ENCODE results near the gene HOXD13.

HOXD13 gene

DNA sequence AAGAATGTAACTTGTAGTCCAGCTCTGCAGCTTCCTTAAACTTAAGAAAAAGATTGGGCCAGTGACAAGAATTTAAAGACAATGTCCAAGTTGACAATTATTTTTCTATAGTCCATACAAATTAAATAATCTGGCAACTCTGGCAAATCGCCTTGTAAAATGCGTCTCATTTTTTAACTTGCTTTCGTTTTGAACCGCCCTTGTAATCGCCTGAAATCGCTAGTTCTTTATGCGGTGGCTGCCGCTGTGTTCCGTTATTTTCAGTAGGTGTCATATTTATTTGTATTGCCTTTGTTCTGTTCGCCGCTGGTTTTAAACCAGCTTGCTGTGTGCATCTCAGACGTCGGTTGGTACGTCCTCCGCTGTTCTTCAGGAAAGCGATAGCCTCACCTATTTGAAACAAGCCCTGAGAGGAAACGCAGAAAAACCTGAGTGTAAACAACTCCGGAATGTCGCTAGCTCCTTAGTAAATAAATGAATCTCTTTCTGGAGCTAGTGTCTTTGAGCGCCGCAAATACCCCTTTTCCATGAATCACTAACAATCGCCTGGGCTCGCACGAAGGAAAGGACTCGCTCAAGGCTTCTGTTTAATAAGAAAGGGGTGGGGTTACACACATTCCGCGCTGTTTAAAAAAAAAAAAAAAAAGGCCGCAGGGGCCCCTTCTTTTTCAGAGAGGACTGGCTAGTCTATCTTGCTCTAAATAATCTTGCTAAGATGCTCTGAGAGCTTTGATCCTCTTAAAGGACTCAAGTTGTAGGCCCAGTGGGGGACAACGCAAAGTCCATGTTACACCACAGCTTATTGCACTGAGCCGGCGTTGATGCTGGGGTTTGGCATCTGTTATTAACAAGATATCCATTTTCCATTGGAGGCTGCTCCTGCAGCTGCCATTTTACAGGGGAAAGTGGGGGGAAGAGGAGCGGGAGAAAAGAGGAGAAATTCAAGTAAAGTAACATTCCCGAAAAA is 40.0 kb downstream of the HOXD13 start:
- DNase-seq, result peak in 1 of 2 experiments; percentile 51

DNA sequence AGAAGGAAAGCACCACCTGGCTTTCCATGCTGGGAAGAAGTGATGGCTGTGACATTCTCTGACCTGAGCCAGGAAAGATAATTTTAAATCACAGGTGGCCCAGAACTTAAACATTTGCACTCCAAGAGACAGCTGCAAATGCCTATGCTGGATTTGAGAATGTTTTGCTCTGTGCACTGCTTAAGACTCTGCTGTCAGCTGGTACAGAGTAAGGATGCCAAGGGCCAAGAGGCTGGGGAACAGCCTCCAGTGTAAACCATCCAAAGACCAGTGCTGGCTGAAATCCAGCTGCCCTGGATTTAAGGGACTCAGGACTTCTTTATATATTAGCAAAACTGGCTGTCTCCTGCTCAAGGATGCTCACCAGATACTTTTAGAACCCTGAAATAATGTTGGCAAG is 40.9 kb downstream of the HOXD13 start:
- DNase-seq, result no peak

DNA sequence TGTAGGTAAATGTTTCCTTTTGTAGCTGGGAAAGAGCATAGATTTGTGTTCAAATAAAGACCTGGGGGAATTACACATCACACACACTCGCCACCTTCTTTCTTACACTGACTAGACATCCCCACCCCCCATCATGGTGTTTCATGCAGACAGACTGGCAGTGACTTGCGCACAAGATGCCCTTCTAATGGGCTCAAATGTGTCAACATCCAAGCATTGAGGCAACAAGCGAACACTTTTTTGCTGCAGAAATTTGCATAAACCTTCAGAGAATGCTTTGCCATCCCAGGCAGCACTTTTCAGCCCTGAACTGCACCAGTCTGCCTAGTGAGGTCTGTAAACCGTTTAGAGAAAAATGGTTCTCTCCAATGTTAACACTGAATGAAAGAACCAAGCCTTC is 41.5 kb downstream of the HOXD13 start:
- DNase-seq, result no peak

DNA sequence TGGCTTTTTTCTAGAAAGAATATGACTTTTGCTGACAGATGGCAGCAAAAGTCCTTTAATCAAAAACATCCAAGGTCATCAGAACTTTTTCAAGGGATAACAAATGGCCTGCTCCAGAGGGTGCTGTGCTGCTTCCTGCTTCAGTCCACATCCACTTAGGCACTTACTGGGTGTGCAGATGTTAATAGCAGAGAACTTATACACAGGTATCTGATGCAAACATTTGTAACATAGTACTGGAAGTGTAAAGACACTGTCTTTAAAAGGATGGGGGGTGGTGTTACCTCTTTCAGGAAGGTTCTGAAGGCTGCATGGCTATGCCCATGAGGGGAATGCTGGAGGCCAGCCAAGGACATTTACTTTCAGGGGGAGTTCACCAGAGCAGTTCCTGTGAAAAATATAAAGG is 42.5 kb downstream of the HOXD13 start:
- DNase-seq, result no peak

DNA sequence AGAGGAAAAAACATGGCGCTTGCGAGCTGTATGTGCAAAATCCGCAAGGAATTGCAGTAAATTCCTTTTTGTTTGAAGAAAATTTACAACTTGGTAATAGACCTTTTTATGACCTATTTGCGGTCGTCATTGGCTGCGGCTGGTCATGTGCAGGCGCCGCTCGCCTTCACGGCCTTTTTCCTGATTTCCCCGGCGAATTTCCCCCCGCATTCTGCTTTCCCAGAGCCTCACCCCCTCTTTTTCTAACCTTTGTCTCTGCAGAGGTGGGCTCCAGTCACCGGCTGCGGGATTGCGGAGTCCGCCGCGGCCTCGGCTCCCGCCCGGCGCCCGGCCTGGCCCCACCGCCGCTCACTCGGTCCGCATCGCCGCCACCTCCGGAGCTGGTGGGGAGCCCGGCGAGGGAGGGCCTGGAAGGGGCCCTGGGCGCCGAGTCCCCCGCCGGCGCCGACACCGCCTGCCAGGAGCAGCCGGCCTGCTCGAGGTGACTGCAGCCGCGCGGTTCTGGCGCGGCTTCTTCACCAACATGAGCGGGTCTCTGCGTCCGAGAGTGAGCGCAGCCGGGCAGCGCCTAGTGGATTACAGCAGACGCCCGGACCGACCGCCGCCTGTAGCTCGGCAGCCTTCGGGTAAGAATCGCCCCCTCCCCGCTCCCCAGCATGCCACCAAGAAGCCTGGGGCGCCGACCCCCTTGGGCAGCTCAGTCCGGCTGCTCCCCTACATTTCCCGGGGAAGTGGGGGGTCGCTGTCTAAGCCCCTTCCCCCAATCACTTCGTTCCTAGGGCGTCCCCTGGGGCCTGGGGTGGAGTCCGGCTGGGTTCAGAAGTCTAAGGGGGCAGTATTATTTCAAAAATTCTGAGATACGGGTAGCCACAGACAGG is 44.1 kb downstream of the HOXD13 start:
- DNase-seq, result no peak

DNA sequence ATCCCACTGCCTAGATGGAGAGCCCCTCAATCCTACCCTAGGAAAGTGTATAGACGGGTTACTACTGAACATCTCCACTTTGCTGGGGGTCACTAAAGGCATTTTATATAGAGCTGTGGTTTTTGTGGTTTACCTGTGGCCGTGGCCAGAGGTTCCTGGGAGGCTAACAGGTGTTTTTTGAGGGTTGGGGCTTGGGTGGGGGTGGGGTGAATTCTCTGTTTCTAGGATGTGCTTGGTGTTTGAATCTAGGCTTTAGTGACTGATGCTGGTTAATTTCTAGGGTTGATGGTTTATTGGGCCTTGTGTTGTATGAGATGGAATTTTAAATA is 44.7 kb downstream of the HOXD13 start:
- no peak for DNase-seq

DNA sequence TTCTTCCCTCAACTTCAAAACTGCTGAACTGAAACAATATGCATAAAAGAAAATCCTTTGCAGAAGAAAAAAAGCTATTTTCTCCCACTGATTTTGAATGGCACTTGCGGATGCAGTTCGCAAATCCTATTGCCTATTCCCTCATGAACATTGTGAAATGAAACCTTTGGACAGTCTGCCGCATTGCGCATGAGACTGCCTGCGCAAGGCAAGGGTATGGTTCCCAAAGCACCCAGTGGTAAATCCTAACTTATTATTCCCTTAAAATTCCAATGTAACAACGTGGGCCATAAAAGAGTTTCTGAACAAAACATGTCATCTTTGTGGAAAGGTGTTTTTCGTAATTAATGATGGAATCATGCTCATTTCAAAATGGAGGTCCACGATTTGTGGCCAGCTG is 45.4 kb downstream of the HOXD13 start:
- no peak for DNase-seq

DNA sequence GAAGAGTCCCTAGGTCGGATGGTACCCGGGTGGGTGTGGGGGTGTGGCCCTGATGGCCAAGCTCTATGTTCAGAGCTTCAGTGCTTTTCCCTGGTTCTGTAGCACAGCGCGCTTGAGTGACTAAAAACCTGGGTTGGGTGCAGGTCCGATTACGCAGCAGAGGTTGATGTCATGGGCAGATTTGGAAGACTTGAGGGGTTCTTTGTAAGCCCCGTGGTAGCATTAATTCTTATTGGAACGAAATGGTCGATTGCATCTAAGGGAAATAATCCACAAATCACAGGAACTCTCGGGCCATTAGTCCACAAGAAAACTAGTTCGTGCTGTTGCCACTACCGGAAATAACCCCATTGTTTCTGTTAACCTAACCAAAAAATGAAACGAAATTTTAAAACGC is 46.0 kb downstream of the HOXD13 start:
- no peak for DNase-seq

DNA sequence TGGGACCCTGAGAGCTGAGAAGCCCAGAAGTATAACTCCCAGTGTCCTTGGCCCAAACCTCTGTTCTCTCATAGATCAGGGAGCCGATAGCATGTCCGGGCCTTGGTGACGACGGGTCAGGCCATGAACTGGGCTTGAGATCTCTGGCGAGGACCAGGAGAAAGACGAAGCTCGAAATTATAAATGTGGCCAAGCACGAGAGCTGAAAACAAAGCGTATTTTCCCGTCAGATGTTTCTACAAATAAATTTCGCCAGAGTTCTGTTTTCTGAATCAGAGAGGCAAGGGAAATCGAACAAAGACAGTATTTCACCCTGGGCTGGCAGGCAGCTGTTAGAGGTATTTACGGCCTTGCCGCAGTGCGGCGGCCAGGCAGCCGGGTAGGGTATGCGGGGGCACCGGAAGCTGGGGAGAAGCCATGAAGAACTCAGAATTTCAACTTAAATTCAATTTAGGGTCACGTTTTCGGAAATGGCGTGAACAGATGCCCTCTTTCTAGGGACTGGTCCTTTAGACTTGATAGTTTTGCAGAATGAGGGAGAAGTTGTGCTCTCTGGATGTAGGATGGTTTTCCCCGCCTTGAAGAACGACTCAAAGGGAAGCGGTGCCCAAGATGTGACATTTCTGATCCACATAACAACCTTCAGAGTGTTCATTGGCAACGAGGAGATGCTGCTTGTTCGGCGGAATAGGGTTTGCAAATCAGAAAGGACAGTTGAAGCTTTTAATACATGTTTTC is 46.6 kb downstream of the HOXD13 start:
- no peak for DNase-seq

DNA sequence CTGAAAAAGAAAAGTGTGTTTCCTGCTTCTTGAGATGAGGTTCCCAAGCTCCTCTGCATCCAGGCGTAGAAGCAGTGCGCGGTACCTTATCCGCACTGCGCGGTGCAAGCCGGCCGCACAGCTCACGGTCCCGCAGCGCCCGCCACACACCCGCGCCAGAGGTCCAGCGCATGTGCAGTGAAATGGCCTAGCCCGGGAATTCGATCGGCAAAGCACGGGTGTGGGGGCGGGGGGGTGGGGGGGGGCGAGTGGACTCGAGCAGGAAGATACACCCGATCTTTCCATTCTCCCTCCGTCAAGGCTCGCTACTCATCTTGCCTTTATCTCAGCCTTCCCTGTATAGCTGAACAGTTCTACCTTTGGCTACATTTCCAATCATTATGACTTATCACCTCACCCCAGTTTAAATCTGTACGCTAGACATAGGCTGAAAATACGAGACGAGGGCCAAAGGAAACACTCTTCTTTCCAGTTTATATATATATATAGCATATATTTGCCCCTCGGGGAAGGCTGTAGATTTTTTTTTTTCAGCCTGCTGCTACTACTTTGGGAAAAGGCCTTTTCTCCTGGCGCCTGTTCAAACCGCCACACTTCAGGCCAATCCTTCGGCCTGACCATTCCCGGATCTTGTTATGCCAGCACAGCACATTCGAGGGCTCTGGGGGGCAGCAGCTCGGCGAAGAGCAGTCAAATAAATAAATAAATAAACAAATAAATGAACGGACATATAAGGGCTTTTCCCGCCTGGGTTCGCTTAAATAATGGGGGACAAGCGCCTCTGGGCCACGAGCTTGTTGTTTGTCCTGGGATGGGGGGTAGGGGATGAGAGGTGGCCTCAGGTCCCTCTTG is 47.4 kb downstream of the HOXD13 start:
- no peak for DNase-seq

DNA sequence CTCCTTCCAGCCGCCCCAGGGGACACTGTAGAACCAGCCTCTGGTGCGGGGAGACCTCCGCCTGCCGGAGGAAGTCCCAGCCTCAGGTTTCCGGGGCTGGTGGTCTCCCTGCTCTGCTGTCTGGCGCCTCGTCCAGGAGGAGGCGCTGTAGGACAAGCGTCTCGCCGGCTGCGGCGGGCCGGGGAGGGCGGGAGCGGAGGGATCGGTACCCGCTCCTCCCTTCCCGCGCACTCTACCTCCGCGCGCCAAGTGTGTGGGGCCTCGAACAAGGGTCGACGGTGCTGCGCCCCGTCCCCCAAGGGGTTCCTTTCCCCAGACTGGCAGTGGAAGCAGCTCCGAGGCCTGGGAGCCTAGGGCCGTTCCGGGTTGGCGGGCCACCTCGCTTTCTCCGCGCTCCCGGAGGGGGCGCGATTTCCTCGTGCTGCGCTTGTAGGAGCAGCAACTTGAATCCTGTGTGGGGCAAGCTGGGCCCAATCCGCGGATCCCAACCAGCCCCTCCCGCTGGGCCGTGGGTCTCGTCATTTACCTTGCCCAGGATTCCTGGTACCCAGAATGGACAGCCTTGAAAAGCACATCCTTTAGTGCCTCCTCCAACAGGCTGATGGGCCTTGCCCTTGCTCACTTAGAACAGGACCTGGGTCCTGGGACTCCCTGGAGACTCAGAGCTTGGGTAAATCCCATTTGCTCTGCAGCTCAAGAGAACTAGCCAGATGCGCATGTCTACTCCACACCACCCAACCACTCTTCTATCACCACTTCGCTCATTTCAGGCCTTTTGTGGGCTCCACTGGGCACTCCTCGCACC is 48.2 kb downstream of the HOXD13 start:
- DNase-seq, result peak; percentile 43 to 57

DNA sequence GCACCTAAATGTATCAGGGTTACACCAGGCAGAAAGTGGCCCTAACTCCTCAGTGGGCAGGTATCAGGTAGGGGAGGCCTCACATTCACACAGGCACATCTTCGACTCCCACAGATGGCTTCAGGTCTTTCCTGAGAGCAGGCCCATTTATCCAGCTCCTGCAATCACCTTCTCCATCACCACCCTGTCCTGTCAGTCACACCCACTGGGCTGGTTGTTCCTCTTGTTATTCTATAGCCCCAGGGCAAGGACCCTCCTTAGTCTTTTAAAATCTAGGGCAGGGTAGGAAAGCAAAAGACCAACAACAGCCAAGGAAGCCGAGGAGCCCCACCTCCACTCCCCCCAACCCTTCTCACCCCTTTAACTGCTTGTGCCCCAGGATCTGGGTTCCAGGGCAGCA is 49.8 kb downstream of the HOXD13 start:
- no peak for DNase-seq
